Smooth muscle cell (in vitro differentiated cells): ENCODE measurements around the gene ODF4. TPM values are rescaled to one million over a fixed set of nuclear protein-coding genes. Genes with fewer than 3 reads are reported as not detected.

Source experiments
- DNase-seq: peaks from one replicate; lab custom pipeline; 2025; ENCODE audit not compliant: unreplicated experiment; lab: John Stamatoyannopoulos, UW
- H2AFZ ChIP-seq: fragments of 200-600 bp; sonication (generic); 2 replicates; pipeline ENCODE4 v1.6.0; 2016; ENCODE audit warnings: antibody characterized with exemption, low read depth, mild to moderate bottlenecking
- H3F3A ChIP-seq: fragments of 200-600 bp; sonication (generic); 2 replicates; pipeline ENCODE4 v1.6.0; 2017; ENCODE audit warnings: antibody characterized with exemption, low read depth
- H3K27ac ChIP-seq: fragments of 200-600 bp; sonication (generic); 2 replicates; pipeline ENCODE4 v1.5.1; 2016; ENCODE audit warnings: low read depth, mild to moderate bottlenecking
- H3K27me3 ChIP-seq: fragments of 200-600 bp; sonication (generic); 2 replicates; pipeline ENCODE4 v1.6.1; 2016; ENCODE audit warnings: low read depth, mild to moderate bottlenecking
- H3K36me3 ChIP-seq: fragments of 200-600 bp; sonication (generic); 2 replicates; pipeline ENCODE4 v1.5.1; 2016; ENCODE audit warnings: low read depth
- H3K4me1 ChIP-seq: fragments of 200-600 bp; sonication (generic); 2 replicates; pipeline ENCODE4 v1.5.1; 2016; ENCODE audit warnings: low read depth
- H3K4me2 ChIP-seq: fragments of 200-600 bp; sonication (generic); 2 replicates; pipeline ENCODE4 v1.6.0; 2016; ENCODE audit warnings: mild to moderate bottlenecking
- H3K4me3 ChIP-seq: fragments of 200-600 bp; sonication (generic); 2 replicates; pipeline ENCODE4 v1.5.1; 2016; ENCODE audit warnings: mild to moderate bottlenecking
- H3K79me2 ChIP-seq: fragments of 200-600 bp; sonication (generic); 2 replicates; pipeline ENCODE4 v1.6.0; 2016; ENCODE audit warnings: low read depth, mild to moderate bottlenecking
- H3K9ac ChIP-seq: fragments of 200-600 bp; sonication (generic); 2 replicates; pipeline ENCODE4 v1.6.0; 2016; ENCODE audit warnings: low read depth
- H3K9me3 ChIP-seq: fragments of 200-600 bp; sonication (generic); replicated peaks from 2 replicates; pipeline ENCODE4 v1.5.1; 2016; ENCODE audit warnings: low read depth
- H4K20me1 ChIP-seq: fragments of 200-600 bp; sonication (generic); 2 replicates; pipeline ENCODE4 v1.6.0; 2016; ENCODE audit warnings: low read depth
- CTCF ChIP-seq: fragments of 200-600 bp; sonication (generic); IDR thresholded peaks from 2 replicates; pipeline ENCODE4 v1.5.1; 2017; ENCODE audit warnings: borderline replicate concordance, mild to moderate bottlenecking, antibody characterized with exemption; ENCODE audit not compliant: insufficient read depth, poor library complexity, severe bottlenecking
- WGBS: methylation state at CpG from one replicate; pipeline ENCODE4 v1.1.7; 2016; ENCODE audit warnings: low lambda C conversion rate; 5-methylcytosine and 5-hydroxymethylcytosine counted together
- polyA plus RNA-seq: library from polyadenylated mRNA; unstranded; fragments of >200 nt; fragmentation: Nextera tagmentation; extraction: Ambion mirVana; gene quantifications from 2 replicates; pipeline ENCODE4 v1.2.1, GENCODE V29; 2016
- total RNA-seq: library from RNA; depleted of rRNA; stranded (reverse); fragments of >200 nt; gene quantifications from 2 replicates; pipeline ENCODE4 v1.2.3, GENCODE V29; 2014

ODF4 gene
- total and polyA plus RNA-seq, 2 experiments from 2014 or later = not detected

GRCh38 chr17:8366231-8366630 is 26.6 kb downstream of the ODF4 start:
- no peak for TF ChIP-seq CTCF
- H3K4me2 ChIP-seq = peak overlapping the region; percentile 6
- no peak overlapping the region for H3K4me3 ChIP-seq
- no peak overlapping the region for H3K27ac ChIP-seq
- DNase-seq = no peak
- no peaks in the 10 kb centered on the region for H3K27me3 ChIP-seq
- no peak overlapping the region for H3K9ac ChIP-seq
- H4K20me1 ChIP-seq = no peaks in the 10 kb centered on the region
- no peaks in the 10 kb centered on the region for H3K9me3 ChIP-seq
- no peaks in the 10 kb centered on the region for H3F3A ChIP-seq
- H3K79me2 ChIP-seq = no peaks in the 10 kb centered on the region
- 49% methylated on average over 2 of the region's 2 CpGs for WGBS
- H3K36me3 ChIP-seq = no peaks in the 10 kb centered on the region
- H3K4me1 ChIP-seq = peaks cover 3% of the 10 kb centered on the region
- H2AFZ ChIP-seq = no peak overlapping the region

GRCh38 chr17:8368193-8368592 is 28.6 kb downstream of the ODF4 start:
- H3K79me2 ChIP-seq = no peaks in the 10 kb centered on the region
- H3K4me1 ChIP-seq = peaks cover 3% of the 10 kb centered on the region
- H3K27me3 ChIP-seq = no peaks in the 10 kb centered on the region
- H3K36me3 ChIP-seq = no peaks in the 10 kb centered on the region
- no peak for TF ChIP-seq CTCF
- no peaks in the 10 kb centered on the region for H3K9me3 ChIP-seq
- H4K20me1 ChIP-seq = no peaks in the 10 kb centered on the region
- H3F3A ChIP-seq = no peaks in the 10 kb centered on the region
- H3K27ac ChIP-seq = no peak overlapping the region
- H3K4me3 ChIP-seq = no peak overlapping the region
- no peak for DNase-seq
- no peak overlapping the region for H2AFZ ChIP-seq
- H3K9ac ChIP-seq = no peak overlapping the region
- no peak overlapping the region for H3K4me2 ChIP-seq
- 99% methylated on average over 3 of the region's 3 CpGs for WGBS

GRCh38 chr17:8369944-8370343 is 30.3 kb downstream of the ODF4 start:
- Histone ChIP-seq H3K79me2 (no peaks in the 10 kb centered on the region), H3F3A (no peaks in the 10 kb centered on the region), H3K36me3 (no peaks in the 10 kb centered on the region), H3K9me3 (no peaks in the 10 kb centered on the region), H3K27ac (no peak overlapping the region), H3K4me3 (no peak overlapping the region), H3K9ac (no peak overlapping the region), H3K27me3 (no peaks in the 10 kb centered on the region), H3K4me1 (peaks cover 3% of the 10 kb centered on the region), H4K20me1 (no peaks in the 10 kb centered on the region), H2AFZ (no peak overlapping the region), H3K4me2 (no peak overlapping the region)
- no peak for DNase-seq
- no peak for TF ChIP-seq CTCF
- WGBS = 93% methylated on average over 8 of the region's 8 CpGs

- peaks cover 7% of the 10 kb centered on the region for H3K79me2 ChIP-seq
- no peak overlapping the region for H2AFZ ChIP-seq
- DNase-seq = no peak
Observed at GRCh38 chr17:8371786-8372185, 32.1 kb downstream of the ODF4 start.

More at GRCh38 chr17:8371786-8372185, 32.1 kb downstream of the ODF4 start:
- Histone ChIP-seq H3K4me1 (peaks cover 5% of the 10 kb centered on the region), H3F3A (peaks cover 1% of the 10 kb centered on the region), H3K36me3 (no peaks in the 10 kb centered on the region), H3K27ac (no peak overlapping the region), H3K9ac (no peak overlapping the region), H3K4me2 (no peak overlapping the region), H3K9me3 (no peaks in the 10 kb centered on the region), H3K27me3 (no peaks in the 10 kb centered on the region), H3K4me3 (no peak overlapping the region), H4K20me1 (no peaks in the 10 kb centered on the region)
- WGBS = 83% methylated on average over 4 of the region's 4 CpGs
- TF ChIP-seq CTCF = no peak
